PC-3 (cell line): ENCODE data around the gene SCO2. TPM values are rescaled to one million over a fixed set of nuclear protein-coding genes. Genes with fewer than 3 reads are reported as not detected.

ENCODE experiments used
- ATAC-seq: fragments of 200-7000 bp; cut with Tn5 transposase; 2 replicates; pipeline ENCODE4 v1.9.1; 2020; ENCODE audit warnings: mild to moderate bottlenecking, moderate library complexity
- BruUV-seq: library from RNA; stranded (reverse); fragments of 400-500 nt; replicated peaks from 2 replicates; lab custom pipeline; 2021; lab: Mats Ljungman, UMichigan
- CTCF ChIA-PET: fragments of 300-600 bp; sonication (Branson Sonifier 250); formaldehyde crosslinking; loops from one replicate; lab custom pipeline; 2022; ENCODE audit warnings: antibody characterized with exemption; lab: Charles Lee
- POLR2A ChIA-PET: fragments of 300-600 bp; sonication (Branson Sonifier 250); formaldehyde crosslinking; loops from one replicate; lab custom pipeline; 2022; ENCODE audit warnings: antibody characterized with exemption; ENCODE audit not compliant: unreplicated experiment; lab: Charles Lee
- DNase-seq: peaks from one replicate; pipeline ENCODE4 v3.0.0-alpha.2; 2015
- H2AFZ ChIP-seq: fragments of 300-600 bp; sonication (generic); 2 replicates; pipeline ENCODE4 v1.6.0; 2016; ENCODE audit warnings: antibody characterized with exemption, low read length
- H3F3A ChIP-seq: fragments of 300-600 bp; sonication (generic); one replicate; pipeline ENCODE4 v1.6.0; 2017; ENCODE audit warnings: antibody characterized with exemption, low read length, control low read depth, mild to moderate bottlenecking; ENCODE audit not compliant: unreplicated experiment
- H3K27ac ChIP-seq: fragments of 300-600 bp; sonication (generic); 2 replicates; pipeline ENCODE4 v1.5.1; 2016; ENCODE audit warnings: mild to moderate bottlenecking, low read length
- H3K27me3 ChIP-seq: fragments of 300-600 bp; sonication (generic); 2 replicates; pipeline ENCODE4 v1.6.1; 2016; ENCODE audit warnings: low read length, mixed read lengths
- H3K36me3 ChIP-seq: fragments of 300-600 bp; sonication (generic); 2 replicates; pipeline ENCODE4 v1.6.1; 2016; ENCODE audit warnings: low read depth, mixed run types, low read length, mixed read lengths
- H3K4me1 ChIP-seq: fragments of 300-600 bp; sonication (generic); 2 replicates; pipeline ENCODE4 v1.5.1; 2016; ENCODE audit warnings: low read length; ENCODE audit not compliant: insufficient read depth
- H3K4me2 ChIP-seq: fragments of 300-600 bp; sonication (generic); 2 replicates; pipeline ENCODE4 v1.6.0; 2016; ENCODE audit warnings: low read length
- H3K4me3 ChIP-seq: fragments of 300-600 bp; sonication (generic); 2 replicates; pipeline ENCODE4 v1.5.1; 2016; ENCODE audit warnings: mild to moderate bottlenecking, low read length, mixed read lengths
- H3K79me2 ChIP-seq: fragments of 300-600 bp; sonication (generic); 2 replicates; pipeline ENCODE4 v1.6.1; 2017; ENCODE audit warnings: low read length, mixed read lengths
- H3K9ac ChIP-seq: fragments of 300-600 bp; sonication (generic); 2 replicates; pipeline ENCODE4 v1.6.0; 2016; ENCODE audit warnings: mild to moderate bottlenecking, low read length
- H3K9me2 ChIP-seq: fragments of 300-600 bp; sonication (generic); replicated peaks from 2 replicates; pipeline ENCODE4 v1.6.1; 2016; ENCODE audit warnings: mixed run types, low read length, mixed read lengths
- H3K9me3 ChIP-seq: fragments of 300-600 bp; sonication (generic); 2 replicates; pipeline ENCODE4 v1.6.1; 2016; ENCODE audit warnings: low read length, mixed read lengths
- H4K20me1 ChIP-seq: fragments of 300-600 bp; sonication (generic); 2 replicates; pipeline ENCODE4 v1.6.1; 2016; ENCODE audit warnings: low read length, mixed read lengths
- CTCF ChIP-seq: fragments of 300-600 bp; sonication (generic); conservative IDR thresholded peaks from 2 replicates; pipeline ENCODE4 v1.5.1; 2017; ENCODE audit warnings: antibody characterized with exemption, low read depth, mild to moderate bottlenecking, low read length
- EZH2 ChIP-seq: fragments of 300-600 bp; sonication (generic); IDR thresholded peaks from one replicate; pipeline ENCODE4 v1.6.1; 2017; ENCODE audit warnings: antibody characterized with exemption, mild to moderate bottlenecking, low read length; ENCODE audit not compliant: unreplicated experiment
- EZH2phosphoT487 ChIP-seq: fragments of 300-600 bp; sonication (generic); IDR thresholded peaks from 2 replicates; pipeline ENCODE4 v1.6.1; 2018; ENCODE audit warnings: mild to moderate bottlenecking, antibody characterized with exemption, low read length, borderline replicate concordance
- intact Hi-C: fragments of 100-400 bp; cut with micrococcal nuclease; formaldehyde crosslinking; loops from 2 replicates; pipeline ENCODE4 v1.9.0; 2023
- total RNA-seq: library from RNA; depleted of rRNA; stranded (reverse); fragments of >200 nt; gene quantifications from 2 replicates; pipeline ENCODE4 v1.2.3, GENCODE V29; 2014

Gene SCO2
- total RNA-seq, 1 experiment from 2014 or later = 5.8 TPM

- H3K4me3 ChIP-seq = no peak overlapping the region
- TF ChIP-seq EZH2 = no peak
- no peak for TF ChIP-seq CTCF
- no peak for TF ChIP-seq EZH2phosphoT487
- no peaks in the 10 kb centered on the region for H3K79me2 ChIP-seq
- no peak for ATAC-seq
- peaks cover 7% of the 10 kb centered on the region for H3K4me1 ChIP-seq
- H3K9me2 ChIP-seq = no peaks in the 10 kb centered on the region
- no peaks in the 10 kb centered on the region for H3F3A ChIP-seq
- no peaks in the 10 kb centered on the region for H3K27me3 ChIP-seq
- ChIA-PET POLR2A (no interaction called here), CTCF (no interaction called here)
- no TSS peak for BruUV-seq
- peak overlapping the region; percentile 41; the same call in 1 of the 2 replicates for H3K4me2 ChIP-seq
- peak; percentile 10 for DNase-seq
- H3K9me3 ChIP-seq = no peaks in the 10 kb centered on the region
- no peak overlapping the region for H2AFZ ChIP-seq
- H3K27ac ChIP-seq = no peak overlapping the region
- H4K20me1 ChIP-seq = no peaks in the 10 kb centered on the region
- no peaks in the 10 kb centered on the region for H3K36me3 ChIP-seq
- H3K9ac ChIP-seq = no peak overlapping the region
- intact Hi-C loops = loop anchor here (5.0 kb wide), 1 partner anchor 37 kb away; the partner anchor contains the start of gene SCO2
Observed at GRCh38 chr22:50564289-50564688, 38.9 kb upstream of the SCO2 start.

GRCh38 chr22:50563413-50564160, 38.2 kb upstream of the SCO2 start:
- Histone ChIP-seq H3K4me3 (peak overlapping the region; percentile 84), H2AFZ (peak overlapping the region; percentile 88), H3K4me1 (peaks cover 7% of the 10 kb centered on the region), H3K9me2 (no peaks in the 10 kb centered on the region), H3K27ac (no peak overlapping the region), H3K27me3 (no peaks in the 10 kb centered on the region), H3K9ac (peak overlapping the region; percentile 41), H3K79me2 (no peaks in the 10 kb centered on the region), H4K20me1 (no peaks in the 10 kb centered on the region), H3K4me2 (peak overlapping the region; percentile 99), H3F3A (no peaks in the 10 kb centered on the region), H3K36me3 (no peaks in the 10 kb centered on the region), H3K9me3 (no peaks in the 10 kb centered on the region)
- no TSS peak for BruUV-seq
- DNase-seq = no peak
- intact Hi-C loops = loop anchor here (5.0 kb wide), 1 partner anchor 36 kb away; the partner anchor contains the start of gene SCO2
- POLR2A ChIA-PET = no interaction called here
- peak; percentile 16; the same call in 1 of the 2 replicates for ATAC-seq
- no peak for TF ChIP-seq EZH2
- CTCF ChIA-PET = interaction anchor here (0.6 to 0.8 kb wide), 2 partner anchors 57 to 64 kb away, joined by 3 to 13 read pairs; no protein-coding TSS in a partner anchor

- POLR2A ChIA-PET = interaction anchor here (0.6 kb wide), 1 partner anchor 12 kb away, joined by 3 read pairs; no protein-coding TSS in a partner anchor
- TSS peak; percentile 96 for BruUV-seq
- H3K4me1 ChIP-seq = peaks cover 7% of the 10 kb centered on the region
- no peaks in the 10 kb centered on the region for H3K9me3 ChIP-seq
- H3K79me2 ChIP-seq = no peaks in the 10 kb centered on the region
- H2AFZ ChIP-seq = peak within 1 kb of the TSS; percentile 88
- intact Hi-C loops = loop anchor here (5.0 kb wide), 1 partner anchor 35 kb away; the partner anchor contains the start of gene SCO2
- H3K27me3 ChIP-seq = no peaks in the 10 kb centered on the region
- H3K36me3 ChIP-seq = no peaks in the 10 kb centered on the region
- no peak within 1 kb of the TSS for H3K27ac ChIP-seq
- peak within 1 kb of the TSS; percentile 99 for H3K4me2 ChIP-seq
- DNase-seq (peak; percentile 92), ATAC-seq (peak; percentile 96)
- TF ChIP-seq CTCF = peak; percentile 62
- TF ChIP-seq EZH2phosphoT487 = no peak
- no peaks in the 10 kb centered on the region for H3K9me2 ChIP-seq
- H3K4me3 ChIP-seq = peak within 1 kb of the TSS; percentile 84
- no peaks in the 10 kb centered on the region for H4K20me1 ChIP-seq
- CTCF ChIA-PET = interaction anchor here (0.6 to 0.8 kb wide), 4 partner anchors 26 to 65 kb away, joined by 3 read pairs; partner anchors contain the start of gene ARSA
- peak within 1 kb of the TSS; percentile 41 for H3K9ac ChIP-seq
- H3F3A ChIP-seq = no peaks in the 10 kb centered on the region
Observed at GRCh38 chr22:50562523-50563412, 37.4 kb upstream of the SCO2 start, which contains the start of gene SYCE3. Gene SYCE3, minus strand, starts transcription at chr22:50562919. Its CDS starts 6,514 bp downstream, at chr22:50556405.
